Body of pancreas (tissue), 4 donors: Measurements from ENCODE around the gene MRPS14.

Experiments
- CTCF ChIP-seq, 7 experiments: fragments of 450-650 bp in 4 of 7; fragments of 200-600 bp in 3 of 7; sonication (generic) in 3 of 7; IDR thresholded peaks; one replicate each; pipeline ENCODE4 v1.5.1; 2016 to 2019; ENCODE audit warnings: antibody characterized with exemption in 7 of 7
- POLR2A ChIP-seq, 3 donors: fragments of 450-650 bp; IDR thresholded peaks; one replicate each; pipeline ENCODE4 v1.6.1; 2016; ENCODE audit warnings: antibody characterized with exemption in 3 of 3, mild to moderate bottlenecking in 2 of 3

GRCh38 chr1:175005085-175005783 is 18.0 kb downstream of the MRPS14 start:
- no peak for TF ChIP-seq CTCF (IDR thresholded peaks at IDR 0.05)
- TF ChIP-seq POLR2A (IDR thresholded peaks at IDR 0.05), result no peak
